ENCODE data around the gene C8G. TPM values are rescaled to one million over a fixed set of nuclear protein-coding genes. Genes with fewer than 3 reads are reported as not detected.

C8G gene
- total RNA-seq, 2 donors from 2014 or later = not detected

DNA sequence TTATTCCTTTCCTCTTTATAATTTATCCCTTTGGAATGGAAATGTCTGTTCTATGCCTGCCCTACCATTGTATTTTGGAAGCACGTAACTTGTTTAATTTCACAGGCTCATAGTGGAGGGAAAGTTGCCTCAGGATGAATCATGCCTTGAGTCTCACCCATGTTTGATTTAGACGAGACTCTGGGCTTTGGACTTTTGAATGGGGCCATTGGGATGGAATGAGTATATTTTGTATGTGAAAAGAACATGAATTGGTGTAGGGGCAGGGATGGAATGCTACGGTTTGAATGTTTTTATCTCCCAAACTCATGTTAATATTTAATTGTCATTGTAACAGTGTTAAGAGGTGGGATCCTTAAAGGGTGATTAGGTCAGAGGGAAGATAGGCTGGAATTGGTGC, 10.8 kb upstream of the C8G start:
- Histone ChIP-seq H3K36me3 (no peaks in the 10 kb centered on the region), H3K4me1 (replicated peaks) (no peaks in the 10 kb centered on the region), H3K9me3 (no peaks in the 10 kb centered on the region), H3K27me3 (replicated peaks; ENCODE audit: insufficient read depth) (no peaks in the 10 kb centered on the region), H3K27ac (no peak overlapping the region), H3K4me3 (no peak overlapping the region)
- intact Hi-C loops (cut with DNase I) = no loop called here
- TF ChIP-seq POLR2AphosphoS5 (IDR thresholded peaks at IDR 0.05) (no peak), POLR2A (IDR thresholded peaks at IDR 0.05) (no peak)
- TF ChIP-seq, protein P1, sequence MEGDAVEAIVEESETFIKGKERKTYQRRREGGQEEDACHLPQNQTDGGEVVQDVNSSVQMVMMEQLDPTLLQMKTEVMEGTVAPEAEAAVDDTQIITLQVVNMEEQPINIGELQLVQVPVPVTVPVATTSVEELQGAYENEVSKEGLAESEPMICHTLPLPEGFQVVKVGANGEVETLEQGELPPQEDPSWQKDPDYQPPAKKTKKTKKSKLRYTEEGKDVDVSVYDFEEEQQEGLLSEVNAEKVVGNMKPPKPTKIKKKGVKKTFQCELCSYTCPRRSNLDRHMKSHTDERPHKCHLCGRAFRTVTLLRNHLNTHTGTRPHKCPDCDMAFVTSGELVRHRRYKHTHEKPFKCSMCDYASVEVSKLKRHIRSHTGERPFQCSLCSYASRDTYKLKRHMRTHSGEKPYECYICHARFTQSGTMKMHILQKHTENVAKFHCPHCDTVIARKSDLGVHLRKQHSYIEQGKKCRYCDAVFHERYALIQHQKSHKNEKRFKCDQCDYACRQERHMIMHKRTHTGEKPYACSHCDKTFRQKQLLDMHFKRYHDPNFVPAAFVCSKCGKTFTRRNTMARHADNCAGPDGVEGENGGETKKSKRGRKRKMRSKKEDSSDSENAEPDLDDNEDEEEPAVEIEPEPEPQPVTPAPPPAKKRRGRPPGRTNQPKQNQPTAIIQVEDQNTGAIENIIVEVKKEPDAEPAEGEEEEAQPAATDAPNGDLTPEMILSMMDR (IDR thresholded peaks at IDR 0.05) = no peak
- WGBS = 88% methylated on average over 3 of the region's 3 CpGs
- DNase-seq (ENCODE audit: low spot score) = no peak

DNA sequence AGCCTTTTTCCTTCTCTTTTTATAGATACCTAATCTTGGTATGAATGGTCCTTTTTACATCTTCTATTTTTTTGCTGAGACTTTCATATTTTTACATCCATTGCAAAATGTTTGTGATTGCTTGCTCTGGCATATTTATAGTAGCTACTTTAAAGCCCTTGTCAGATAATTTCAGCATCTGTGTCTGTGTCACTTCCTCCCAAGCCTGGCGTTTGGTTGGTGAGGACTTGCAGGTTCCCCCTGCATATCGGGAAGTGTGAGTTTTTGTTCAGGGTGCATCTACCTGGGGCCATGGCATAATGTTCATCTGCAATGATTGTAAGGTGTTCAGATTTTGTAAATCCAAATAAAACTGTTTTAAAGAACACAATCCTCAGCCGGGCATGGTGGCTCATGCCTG, 9.4 kb upstream of the C8G start:
- Histone ChIP-seq H3K4me3 (no peak overlapping the region), H3K9me3 (no peaks in the 10 kb centered on the region), H3K4me1 (replicated peaks) (no peaks in the 10 kb centered on the region), H3K27ac (no peak overlapping the region), H3K36me3 (peaks cover 3 to 5% of the 10 kb centered on the region in 2 donors), H3K27me3 (replicated peaks; ENCODE audit: insufficient read depth) (no peaks in the 10 kb centered on the region)
- WGBS = 88% methylated on average over 3 of the region's 3 CpGs
- no peak for DNase-seq (ENCODE audit: low spot score)
- TF ChIP-seq POLR2AphosphoS5 (IDR thresholded peaks at IDR 0.05) = no peak
- no peak for TF ChIP-seq POLR2A (IDR thresholded peaks at IDR 0.05)
- intact Hi-C loops (cut with DNase I) = no loop called here

DNA sequence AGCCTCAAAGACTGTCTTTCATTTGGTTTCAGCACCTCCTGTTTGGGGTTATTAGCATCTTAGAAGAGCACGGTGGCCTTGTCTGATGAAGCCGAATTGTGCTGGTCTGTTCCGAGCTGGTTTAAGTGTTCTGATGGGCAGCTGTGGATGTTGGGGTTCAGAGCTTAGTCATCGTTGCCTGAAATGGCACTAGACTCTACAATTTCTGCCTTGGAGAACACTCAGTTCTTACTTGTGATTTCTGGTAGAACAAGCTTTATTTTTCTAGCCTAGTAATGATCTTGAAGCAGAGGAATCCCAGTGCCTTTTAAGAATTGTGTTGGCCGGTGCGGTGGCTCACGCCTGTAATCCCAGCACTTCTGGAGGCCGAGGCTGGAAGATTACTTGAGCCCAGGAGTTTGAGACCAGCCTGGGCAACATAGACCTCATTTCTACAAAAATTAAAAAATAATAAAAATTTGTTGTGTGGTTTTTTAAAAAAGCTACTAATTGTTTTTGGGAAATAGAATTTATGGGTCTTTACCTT, 8.3 kb upstream of the C8G start:
- Histone ChIP-seq H3K4me1 (replicated peaks) (no peaks in the 10 kb centered on the region), H3K9me3 (no peaks in the 10 kb centered on the region), H3K27me3 (replicated peaks; ENCODE audit: insufficient read depth) (no peaks in the 10 kb centered on the region), H3K36me3 (peaks cover 9 to 16% of the 10 kb centered on the region in 2 donors), H3K4me3 (no peak overlapping the region), H3K27ac (no peak overlapping the region)
- WGBS = 86% methylated on average over 8 of the region's 8 CpGs
- intact Hi-C loops (cut with DNase I) = no loop called here
- TF ChIP-seq, protein P1 (IDR thresholded peaks at IDR 0.05) = no peak
- no peak for TF ChIP-seq POLR2A (IDR thresholded peaks at IDR 0.05)
- no peak for DNase-seq (ENCODE audit: low spot score)

DNA sequence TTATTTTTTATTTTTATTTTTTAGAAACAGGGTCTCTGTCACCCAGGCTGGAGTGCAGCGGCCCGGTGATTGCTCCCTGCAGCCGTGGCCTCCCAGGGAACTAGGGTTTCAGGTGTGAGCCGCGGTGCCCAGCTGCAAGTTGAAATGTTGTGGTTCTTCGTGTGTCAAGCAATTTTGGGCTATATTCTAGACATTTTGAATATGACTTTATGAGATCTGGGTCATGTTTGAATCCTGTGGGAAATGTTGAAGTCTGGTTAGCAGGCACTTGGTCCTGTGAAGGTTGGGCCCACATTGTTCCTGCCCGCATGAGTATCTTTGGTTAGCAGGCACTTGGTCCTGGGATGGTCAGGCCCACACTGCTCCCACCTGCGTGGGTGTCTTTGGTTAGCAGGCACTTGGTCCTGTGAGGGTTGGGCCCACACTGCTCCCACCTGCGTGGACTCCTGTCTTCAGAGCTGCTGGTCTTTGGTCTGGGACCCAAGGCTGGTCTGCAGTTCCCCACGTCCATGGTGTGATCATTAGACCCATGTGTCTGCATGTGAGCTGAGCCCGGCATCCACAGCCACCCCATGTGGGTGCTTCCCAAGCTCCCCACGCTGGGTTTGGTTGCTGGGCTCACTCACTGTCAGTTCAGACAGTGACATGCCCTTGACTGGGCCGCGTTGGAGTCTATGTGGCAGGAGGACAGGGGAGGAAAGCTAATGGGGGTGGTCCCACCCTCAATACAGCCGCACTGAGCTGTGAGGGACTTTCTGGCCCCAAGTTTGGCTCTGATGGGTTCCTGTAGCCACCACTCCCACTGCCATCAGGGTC, 7.6 kb upstream of the C8G start:
- Histone ChIP-seq H3K27ac (no peak overlapping the region), H3K9me3 (no peaks in the 10 kb centered on the region), H3K4me1 (replicated peaks) (no peaks in the 10 kb centered on the region), H3K4me3 (no peak overlapping the region), H3K27me3 (replicated peaks; ENCODE audit: insufficient read depth) (no peaks in the 10 kb centered on the region), H3K36me3 (peaks cover 16 to 22% of the 10 kb centered on the region in 2 donors)
- TF ChIP-seq POLR2AphosphoS5 (IDR thresholded peaks at IDR 0.05) (no peak), POLR2A (IDR thresholded peaks at IDR 0.05) (no peak)
- TF ChIP-seq, protein P1 (IDR thresholded peaks at IDR 0.05) = no peak
- intact Hi-C loops (cut with DNase I) = no loop called here
- DNase-seq (ENCODE audit: low spot score) = no peak
- WGBS = 92% methylated on average over 15 of the region's 15 CpGs

DNA sequence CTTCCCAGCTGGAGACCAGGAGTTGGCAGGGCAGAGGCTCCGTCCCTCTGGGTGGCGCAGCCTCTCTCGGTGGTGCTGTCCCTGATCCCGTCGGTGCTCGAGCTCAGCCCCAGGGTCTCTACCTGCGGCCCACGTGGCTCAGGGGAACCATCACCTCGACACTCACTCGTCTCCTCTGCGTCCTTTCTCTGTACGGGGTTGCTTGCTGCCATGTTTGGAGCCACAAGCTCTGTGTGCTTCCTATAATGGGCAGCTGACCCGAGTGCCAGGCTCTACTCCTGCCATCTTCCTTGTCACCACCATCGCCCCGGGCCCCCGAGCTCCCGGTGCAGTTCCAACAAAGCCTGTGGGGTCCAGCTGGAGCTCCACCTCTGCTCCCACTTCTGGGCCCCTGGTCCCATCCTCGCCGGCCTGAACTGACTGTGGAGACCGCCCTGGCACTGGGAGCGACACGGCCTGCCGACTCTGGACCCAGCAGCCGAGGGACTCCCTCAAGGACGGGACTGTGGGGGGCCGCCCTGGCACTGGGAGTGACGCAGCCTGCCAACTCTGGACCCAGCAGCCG, 5.5 kb upstream of the C8G start:
- DNase-seq (ENCODE audit: low spot score) = no peak
- H3K36me3 ChIP-seq = peaks cover 21 to 26% of the 10 kb centered on the region in 2 donors
- intact Hi-C loops (cut with DNase I) = no loop called here

More for the DNA sequence above, 5.5 kb upstream of the C8G start:
- no peak overlapping the region for H3K4me3 ChIP-seq
- no peaks in the 10 kb centered on the region for H3K9me3 ChIP-seq
- H3K27me3 ChIP-seq (replicated peaks; ENCODE audit: insufficient read depth) = no peaks in the 10 kb centered on the region
- WGBS = 82% methylated on average over 28 of the region's 28 CpGs
- H3K4me1 ChIP-seq (replicated peaks) = no peaks in the 10 kb centered on the region
- no peak for TF ChIP-seq POLR2A (IDR thresholded peaks at IDR 0.05)
- no peak for TF ChIP-seq POLR2AphosphoS5 (IDR thresholded peaks at IDR 0.05)
- TF ChIP-seq, protein P1 (IDR thresholded peaks at IDR 0.05) = no peak
- no peak overlapping the region for H3K27ac ChIP-seq

Measured in prostate gland (tissue), 2 donors.